ENCODE measurements around the gene SHROOM1. TPM values are rescaled to one million over a fixed set of nuclear protein-coding genes. Genes with fewer than 3 reads are reported as not detected.

Gene SHROOM1
- total RNA-seq, 6 donors from 2014 or later = 7.7 to 27.6 (median 20.0) TPM

DNA sequence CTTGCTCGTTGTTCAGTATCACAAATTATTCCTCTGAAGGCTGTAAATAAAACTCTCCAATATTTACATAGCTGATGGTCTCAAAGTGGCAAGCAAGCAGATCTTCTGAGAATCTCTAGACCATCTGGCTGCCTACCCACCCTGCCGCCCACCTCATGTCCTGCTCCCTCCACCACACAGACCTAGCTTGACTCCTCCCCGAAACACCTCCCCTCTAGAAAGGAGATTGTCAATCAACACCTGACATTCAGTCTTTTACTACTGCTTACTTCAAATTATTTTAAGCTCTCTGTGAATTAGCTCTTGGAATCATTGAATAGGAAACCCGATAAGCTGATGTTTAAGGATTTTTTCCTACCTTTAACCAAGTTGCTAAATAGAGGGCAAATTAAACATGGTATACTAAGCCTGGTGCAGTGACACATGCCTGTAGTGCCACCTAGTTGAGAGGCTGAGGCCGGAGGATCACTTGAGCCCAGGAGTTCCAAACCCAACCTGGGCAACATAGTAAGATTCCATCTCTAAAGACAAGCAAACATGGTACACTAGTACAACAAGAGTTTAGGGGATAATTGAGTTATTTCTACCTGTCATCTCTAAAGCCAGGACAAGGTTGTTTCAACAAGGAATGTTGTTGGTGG, 28.3 kb downstream of the SHROOM1 start:
- Histone ChIP-seq H3K4me3 (no peak overlapping the region), H3K27ac (no peak overlapping the region), H3K36me3 (no peaks in the 10 kb centered on the region), H3K9me3 (no peaks in the 10 kb centered on the region), H3K4me1 (no peaks in the 10 kb centered on the region), H3K27me3 (no peaks in the 10 kb centered on the region)
- no peak for ATAC-seq (ENCODE audit: low FRiP score in 2 of 2)
- DNase-seq = no peak
- WGBS, 2 donors = 78 to 90% methylated on average over 5 of the region's 5 CpGs
- TF ChIP-seq EP300 (IDR thresholded peaks at IDR 0.05) (no peak), POLR2A (IDR thresholded peaks at IDR 0.05) (no peak), POLR2AphosphoS5 (IDR thresholded peaks at IDR 0.05) (no peak)
- TF ChIP-seq, protein P1, sequence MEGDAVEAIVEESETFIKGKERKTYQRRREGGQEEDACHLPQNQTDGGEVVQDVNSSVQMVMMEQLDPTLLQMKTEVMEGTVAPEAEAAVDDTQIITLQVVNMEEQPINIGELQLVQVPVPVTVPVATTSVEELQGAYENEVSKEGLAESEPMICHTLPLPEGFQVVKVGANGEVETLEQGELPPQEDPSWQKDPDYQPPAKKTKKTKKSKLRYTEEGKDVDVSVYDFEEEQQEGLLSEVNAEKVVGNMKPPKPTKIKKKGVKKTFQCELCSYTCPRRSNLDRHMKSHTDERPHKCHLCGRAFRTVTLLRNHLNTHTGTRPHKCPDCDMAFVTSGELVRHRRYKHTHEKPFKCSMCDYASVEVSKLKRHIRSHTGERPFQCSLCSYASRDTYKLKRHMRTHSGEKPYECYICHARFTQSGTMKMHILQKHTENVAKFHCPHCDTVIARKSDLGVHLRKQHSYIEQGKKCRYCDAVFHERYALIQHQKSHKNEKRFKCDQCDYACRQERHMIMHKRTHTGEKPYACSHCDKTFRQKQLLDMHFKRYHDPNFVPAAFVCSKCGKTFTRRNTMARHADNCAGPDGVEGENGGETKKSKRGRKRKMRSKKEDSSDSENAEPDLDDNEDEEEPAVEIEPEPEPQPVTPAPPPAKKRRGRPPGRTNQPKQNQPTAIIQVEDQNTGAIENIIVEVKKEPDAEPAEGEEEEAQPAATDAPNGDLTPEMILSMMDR (IDR thresholded peaks at IDR 0.05) = no peak

DNA sequence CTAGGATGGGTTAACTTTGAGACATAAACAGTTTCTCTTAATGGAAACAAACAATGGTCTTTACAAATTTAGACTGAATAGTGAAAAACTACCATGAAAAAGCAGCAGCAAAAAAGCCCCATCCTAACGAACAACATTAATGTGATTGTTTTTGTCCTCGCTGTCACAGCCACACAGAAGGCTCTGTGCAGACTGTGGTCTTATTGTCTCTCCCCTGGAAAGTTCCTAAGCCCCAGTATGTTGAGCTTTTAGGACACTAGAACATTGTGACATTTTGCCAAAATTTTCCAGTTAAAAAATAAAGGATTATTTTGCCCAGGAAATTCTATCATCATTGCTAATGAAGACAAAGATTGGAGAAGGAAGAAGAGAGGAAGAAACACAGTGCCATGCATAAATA, 29.9 kb downstream of the SHROOM1 start:
- WGBS, 2 donors = 86 to 91% methylated on average over 2 of the region's 2 CpGs
- no peak for TF ChIP-seq POLR2A (IDR thresholded peaks at IDR 0.05)
- TF ChIP-seq, protein P1 (IDR thresholded peaks at IDR 0.05) = no peak
- TF ChIP-seq POLR2AphosphoS5 (IDR thresholded peaks at IDR 0.05) = no peak
- TF ChIP-seq EP300 (IDR thresholded peaks at IDR 0.05) = no peak

DNA sequence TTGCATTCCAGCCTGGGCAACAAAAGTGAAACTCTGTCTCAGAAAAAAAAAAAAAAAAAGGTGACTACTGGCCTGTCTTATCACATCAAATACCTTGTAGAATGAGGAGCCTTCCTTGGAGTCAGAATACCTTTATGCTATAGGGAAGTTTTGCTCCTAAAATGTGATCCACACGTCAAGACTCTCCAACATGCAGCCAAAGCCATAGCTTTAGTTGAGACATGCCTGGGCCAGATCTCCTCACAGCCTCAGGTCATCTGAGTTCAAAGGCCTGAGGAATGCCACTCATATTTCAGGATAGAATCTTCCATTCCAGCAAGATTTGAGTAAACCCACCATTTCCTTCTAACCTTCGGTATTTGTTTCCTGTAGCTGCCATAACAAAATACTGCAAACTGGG, 31.1 kb downstream of the SHROOM1 start:
- H3K36me3 ChIP-seq = no peaks in the 10 kb centered on the region
- ATAC-seq (ENCODE audit: low FRiP score in 2 of 2) = no peak
- no peak for DNase-seq
- H3K27ac ChIP-seq = no peak overlapping the region
- H3K9me3 ChIP-seq = no peaks in the 10 kb centered on the region
- TF ChIP-seq EP300 (IDR thresholded peaks at IDR 0.05) (no peak), POLR2AphosphoS5 (IDR thresholded peaks at IDR 0.05) (no peak), POLR2A (IDR thresholded peaks at IDR 0.05) (no peak)
- TF ChIP-seq, protein P1 (IDR thresholded peaks at IDR 0.05) = no peak
- 70 to 72% methylated on average over 2 of the region's 2 CpGs for WGBS, 2 donors
- no peaks in the 10 kb centered on the region for H3K4me1 ChIP-seq
- no peak overlapping the region for H3K4me3 ChIP-seq
- no peaks in the 10 kb centered on the region for H3K27me3 ChIP-seq

More for the DNA sequence above, 29.9 kb downstream of the SHROOM1 start:
- no peaks in the 10 kb centered on the region for H3K4me1 ChIP-seq
- ATAC-seq (ENCODE audit: low FRiP score in 2 of 2) = no peak
- DNase-seq = no peak
- no peaks in the 10 kb centered on the region for H3K9me3 ChIP-seq
- no peaks in the 10 kb centered on the region for H3K27me3 ChIP-seq
- H3K4me3 ChIP-seq = no peak overlapping the region
- H3K36me3 ChIP-seq = no peaks in the 10 kb centered on the region
- no peak overlapping the region for H3K27ac ChIP-seq

DNA sequence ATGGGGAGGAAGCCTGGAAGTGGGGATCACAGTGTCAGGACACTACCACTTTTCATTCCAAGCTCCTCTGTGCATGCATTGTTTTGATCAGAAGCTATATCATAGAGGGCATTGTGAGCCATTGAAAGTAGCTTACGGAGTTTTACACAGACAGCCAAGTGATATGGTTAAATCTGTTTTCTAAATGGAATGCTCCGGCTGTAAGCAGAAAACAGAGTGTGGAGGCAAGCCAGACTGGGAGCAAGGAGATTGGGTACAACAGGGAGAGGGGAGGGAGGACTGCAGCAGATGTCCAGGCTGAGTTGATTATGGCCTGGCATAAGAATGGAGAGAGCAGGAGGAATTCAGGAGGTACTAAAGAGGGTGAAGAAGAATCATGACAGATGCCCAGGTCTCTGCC, 32.8 kb downstream of the SHROOM1 start:
- no peak overlapping the region for H3K4me3 ChIP-seq

More for the DNA sequence above, 32.8 kb downstream of the SHROOM1 start:
- no peaks in the 10 kb centered on the region for H3K9me3 ChIP-seq
- H3K27me3 ChIP-seq = no peaks in the 10 kb centered on the region
- TF ChIP-seq POLR2AphosphoS5 (IDR thresholded peaks at IDR 0.05) = no peak
- no peak for TF ChIP-seq POLR2A (IDR thresholded peaks at IDR 0.05)
- TF ChIP-seq, protein P1 (IDR thresholded peaks at IDR 0.05) = no peak
- no peak for TF ChIP-seq EP300 (IDR thresholded peaks at IDR 0.05)
- WGBS, 2 donors = 83 to 84% methylated on average over 2 of the region's 2 CpGs
- ATAC-seq (ENCODE audit: low FRiP score in 2 of 2) = no peak
- no peak overlapping the region for H3K27ac ChIP-seq
- H3K36me3 ChIP-seq = no peaks in the 10 kb centered on the region
- H3K4me1 ChIP-seq = no peaks in the 10 kb centered on the region
- no peak for DNase-seq
